ENCODE data around the gene PGRMC2.

DNA sequence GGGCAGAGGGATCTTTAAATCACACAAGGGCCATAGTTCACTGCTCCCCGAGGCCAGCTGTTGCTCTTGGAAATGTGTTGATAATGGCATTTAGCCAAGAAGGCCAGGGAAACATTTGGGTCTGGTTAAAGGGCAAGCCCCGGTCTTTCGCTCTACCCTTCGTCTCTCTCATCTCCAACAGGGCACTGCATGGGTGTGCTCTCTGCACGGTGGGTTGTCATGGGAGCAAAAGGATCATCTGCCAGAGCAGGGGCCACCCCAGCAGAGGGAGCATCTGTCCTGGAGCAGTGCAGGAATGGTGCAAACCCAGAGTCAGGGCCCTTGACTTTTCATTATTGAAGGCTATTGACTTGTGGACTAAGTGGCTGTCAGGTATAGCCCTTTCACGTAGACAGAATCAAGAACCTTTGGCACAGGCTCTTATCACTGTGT, 22.7 kb upstream of the PGRMC2 start:
- TF ChIP-seq, protein P1, sequence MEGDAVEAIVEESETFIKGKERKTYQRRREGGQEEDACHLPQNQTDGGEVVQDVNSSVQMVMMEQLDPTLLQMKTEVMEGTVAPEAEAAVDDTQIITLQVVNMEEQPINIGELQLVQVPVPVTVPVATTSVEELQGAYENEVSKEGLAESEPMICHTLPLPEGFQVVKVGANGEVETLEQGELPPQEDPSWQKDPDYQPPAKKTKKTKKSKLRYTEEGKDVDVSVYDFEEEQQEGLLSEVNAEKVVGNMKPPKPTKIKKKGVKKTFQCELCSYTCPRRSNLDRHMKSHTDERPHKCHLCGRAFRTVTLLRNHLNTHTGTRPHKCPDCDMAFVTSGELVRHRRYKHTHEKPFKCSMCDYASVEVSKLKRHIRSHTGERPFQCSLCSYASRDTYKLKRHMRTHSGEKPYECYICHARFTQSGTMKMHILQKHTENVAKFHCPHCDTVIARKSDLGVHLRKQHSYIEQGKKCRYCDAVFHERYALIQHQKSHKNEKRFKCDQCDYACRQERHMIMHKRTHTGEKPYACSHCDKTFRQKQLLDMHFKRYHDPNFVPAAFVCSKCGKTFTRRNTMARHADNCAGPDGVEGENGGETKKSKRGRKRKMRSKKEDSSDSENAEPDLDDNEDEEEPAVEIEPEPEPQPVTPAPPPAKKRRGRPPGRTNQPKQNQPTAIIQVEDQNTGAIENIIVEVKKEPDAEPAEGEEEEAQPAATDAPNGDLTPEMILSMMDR (IDR thresholded peaks at IDR 0.05 in 4 of 5, conservative IDR thresholded peaks at IDR 0.05 in 1 of 5) = peak in 4 of 5 experiments; percentile 9 to 42 (median 38)
- no peak for TF ChIP-seq POLR2A (IDR thresholded peaks at IDR 0.05)

Data from gastrocnemius medialis (tissue), 4 donors.